SIG-M5 (cell line): ENCODE results near the gene PLCL2.
"Not testable (repeated sequence)": the region's sequence is repeated elsewhere in the genome, so short reads cannot be mapped to it uniquely, and the experiment has no call there.

Experiments used
- DNase-seq: peaks from one replicate; lab custom pipeline; 2025; lab: John Stamatoyannopoulos, UW

Gene PLCL2

DNA sequence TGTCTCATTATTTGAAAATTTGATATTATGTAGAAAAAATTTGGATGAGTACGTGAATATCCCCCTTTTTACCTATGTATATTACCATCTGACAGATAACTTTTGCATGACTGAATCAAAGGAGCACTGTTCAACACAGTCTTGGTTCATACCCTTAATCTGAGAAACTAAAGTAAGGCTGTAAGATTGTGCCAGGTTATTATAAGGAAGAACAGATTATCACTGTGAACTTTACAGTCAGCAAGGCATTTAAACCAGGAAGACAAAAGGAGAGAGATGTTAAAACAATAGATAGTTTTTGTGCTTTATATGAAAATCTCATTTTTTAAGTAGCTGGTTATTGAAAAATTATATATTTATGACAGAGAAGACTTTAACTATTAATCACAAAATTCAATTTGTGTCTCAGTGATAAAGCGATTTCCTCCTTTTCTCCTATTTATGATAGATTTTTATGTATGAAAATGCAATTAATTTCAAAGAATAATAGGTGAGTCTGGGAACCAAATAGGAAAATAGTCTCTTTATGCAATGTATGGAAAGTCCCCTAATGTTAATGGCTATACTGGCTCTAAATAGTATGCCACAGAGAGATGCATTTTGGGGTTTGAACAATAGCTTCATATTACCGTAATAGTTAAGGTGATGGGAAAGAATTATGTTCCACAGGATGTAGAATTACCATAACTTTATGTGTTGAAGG is 33.4 kb downstream of the PLCL2 start:
- no peak for DNase-seq

DNA sequence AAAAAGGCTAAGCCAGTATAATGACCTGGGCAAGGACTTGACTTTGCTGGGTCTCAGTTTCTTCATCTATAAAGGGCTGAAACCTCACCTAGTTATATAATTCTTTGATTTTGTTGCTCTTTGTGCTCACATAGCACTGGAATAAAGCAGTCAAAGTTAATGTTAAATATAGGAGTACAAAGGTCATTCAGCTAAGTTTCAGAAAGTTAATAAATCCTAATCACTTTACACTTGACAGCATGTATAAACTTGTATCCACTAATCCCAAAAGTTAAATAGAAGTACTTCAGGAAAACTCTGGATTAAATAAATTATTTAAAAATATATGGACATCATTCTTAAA is 33.9 kb downstream of the PLCL2 start:
- no peak for DNase-seq

DNA sequence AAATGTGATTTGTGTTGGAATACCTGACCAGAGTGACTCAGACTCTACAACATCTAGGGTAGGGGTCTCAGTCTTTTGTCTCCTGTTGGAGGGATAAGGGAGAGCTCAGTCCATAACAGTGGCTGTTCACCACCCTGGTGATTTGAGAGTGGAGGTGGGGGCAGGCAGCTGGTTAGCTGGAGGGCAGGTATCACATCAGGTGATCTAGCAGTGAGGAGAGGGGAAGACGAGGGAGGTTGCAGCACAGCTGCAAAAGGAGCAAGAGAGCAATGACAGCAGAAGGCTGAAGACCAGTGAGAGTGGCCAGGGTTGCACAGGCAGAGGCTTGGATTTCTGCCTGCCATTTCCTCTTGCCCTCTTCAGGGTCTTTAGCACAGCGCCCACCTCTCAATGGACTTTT is 38.4 kb downstream of the PLCL2 start:
- no peak for DNase-seq

DNA sequence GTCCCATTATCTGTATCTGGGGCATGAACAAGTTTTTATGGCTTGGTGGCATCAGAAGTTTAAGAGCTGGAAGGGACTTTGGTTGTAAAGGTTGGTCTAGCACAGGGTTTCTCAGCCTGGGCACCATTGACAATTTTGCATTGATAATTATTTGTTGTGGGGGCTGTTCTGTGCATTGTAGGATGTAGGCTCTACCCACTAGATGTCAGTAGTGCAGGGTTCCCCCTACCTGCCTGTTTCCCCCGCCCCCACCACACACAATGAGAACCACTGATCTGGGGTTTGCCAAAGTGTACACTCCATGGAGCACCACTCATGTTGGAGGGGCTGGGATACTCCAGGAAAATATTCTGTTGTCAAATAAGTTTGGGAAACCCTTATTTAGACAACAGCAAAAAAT is 42.7 kb downstream of the PLCL2 start:
- no peak for DNase-seq

DNA sequence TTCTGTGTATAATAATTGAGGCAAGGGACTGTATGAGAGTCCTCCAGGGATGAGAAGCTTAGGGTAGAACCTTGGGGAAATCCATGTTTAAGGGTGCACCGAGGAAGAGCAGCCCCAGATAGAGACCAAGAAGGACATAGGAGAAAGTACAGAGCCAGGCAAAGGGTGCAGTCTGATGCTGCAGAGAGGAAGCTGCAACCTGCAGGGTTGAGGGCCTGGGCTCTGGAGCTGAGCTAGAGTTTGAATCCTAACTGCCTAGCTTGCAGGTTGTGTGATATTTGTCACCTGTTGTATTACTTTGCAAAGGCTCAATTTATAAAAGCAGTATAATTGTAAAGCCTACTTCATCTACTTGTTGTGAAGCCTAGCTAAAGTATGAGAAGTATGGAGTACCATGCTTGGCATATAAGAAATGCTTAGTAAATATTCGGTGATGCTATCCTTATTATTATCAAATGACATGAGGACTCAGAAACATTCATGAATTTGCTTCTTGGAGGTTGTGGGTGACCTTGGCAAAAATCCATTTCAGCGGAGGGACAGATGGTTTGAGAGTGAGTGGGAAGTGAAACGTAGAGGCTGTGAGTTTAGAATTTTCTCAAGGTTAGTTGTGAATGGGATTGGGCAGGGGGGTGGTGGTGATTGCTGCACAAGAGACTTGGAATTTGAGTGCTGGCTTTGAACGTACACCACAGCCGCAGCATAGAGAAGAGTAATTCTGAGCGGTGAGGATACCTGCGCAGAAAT is 43.8 kb downstream of the PLCL2 start:
- DNase-seq = no peak

DNA sequence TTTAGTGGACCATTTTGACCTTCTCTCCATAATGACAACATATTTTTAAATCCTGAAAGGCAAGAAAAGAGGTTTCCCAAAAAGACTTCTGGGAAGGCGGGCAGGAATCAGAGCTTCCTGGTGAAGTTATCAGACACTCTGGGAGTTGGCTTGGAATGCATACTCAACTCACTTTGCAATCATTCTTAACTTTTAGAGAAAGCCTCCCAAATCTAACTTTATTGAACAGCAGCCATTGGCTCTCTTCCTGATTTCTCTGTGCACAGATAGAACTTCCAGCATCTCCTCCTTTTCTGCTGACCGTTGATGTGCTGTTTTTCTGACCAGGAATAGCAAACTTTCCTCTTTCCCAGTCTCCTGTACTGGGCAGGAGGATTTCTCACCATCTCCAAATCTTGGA is 44.6 kb downstream of the PLCL2 start:
- DNase-seq = no peak

DNA sequence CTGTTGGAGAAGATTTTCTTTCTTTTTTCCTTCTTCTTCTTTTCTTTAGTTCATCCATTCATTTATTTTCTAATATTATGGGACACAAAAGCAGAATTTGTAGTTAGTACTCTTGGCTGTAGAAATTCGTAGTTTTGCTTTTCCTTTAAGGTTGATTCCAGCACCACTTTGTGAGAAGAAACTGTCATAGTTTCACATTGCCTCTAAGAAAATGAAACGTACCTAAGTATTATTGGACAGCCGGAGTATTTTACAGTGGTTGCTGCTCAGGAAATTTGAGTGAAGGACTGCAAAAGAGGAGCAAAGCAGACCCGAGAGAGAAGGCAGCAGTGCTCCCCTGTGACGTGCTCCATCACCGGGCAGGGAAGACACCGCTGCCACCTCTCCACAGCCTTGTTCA is 48.1 kb downstream of the PLCL2 start:
- DNase-seq = no peak

DNA sequence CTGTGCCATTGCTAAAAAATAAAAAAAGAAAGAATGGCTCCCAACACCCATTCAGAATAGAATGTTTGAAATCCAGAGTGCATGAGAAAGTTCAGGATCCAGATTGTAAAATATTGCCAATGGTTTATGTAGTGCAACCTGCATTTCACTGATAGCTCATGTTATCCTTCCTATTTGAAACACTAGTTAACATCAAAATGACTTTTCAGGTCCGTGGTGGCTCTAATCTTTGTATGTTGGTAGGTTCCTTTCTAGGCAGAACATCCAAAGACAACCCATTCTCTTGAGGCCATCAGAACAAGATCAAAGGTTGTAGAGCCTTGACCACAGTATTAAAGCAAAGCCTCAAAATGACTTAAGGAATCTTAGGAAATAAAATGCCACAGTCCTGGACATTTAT is 51.0 kb downstream of the PLCL2 start:
- DNase-seq = no peak

DNA sequence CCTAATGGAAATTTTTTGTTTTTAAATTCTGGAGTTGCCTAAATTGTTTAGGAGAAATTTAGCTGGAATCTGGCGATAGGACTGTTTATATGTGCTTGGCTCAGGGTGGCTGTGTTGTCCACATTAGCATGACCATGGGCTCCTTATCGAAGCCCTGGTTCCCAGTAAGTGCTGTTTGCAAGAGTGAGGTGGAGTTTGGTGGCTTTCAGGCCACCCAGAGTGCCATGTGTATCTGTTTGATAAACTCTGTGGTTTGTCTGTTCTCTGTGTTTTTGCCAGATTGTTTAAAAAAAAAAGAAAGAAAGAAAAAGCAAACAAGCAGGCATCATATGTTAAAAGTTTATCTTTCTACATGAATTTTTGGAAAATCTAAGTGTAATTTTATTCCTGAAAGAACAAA is 51.5 kb downstream of the PLCL2 start:
- no peak for DNase-seq

DNA sequence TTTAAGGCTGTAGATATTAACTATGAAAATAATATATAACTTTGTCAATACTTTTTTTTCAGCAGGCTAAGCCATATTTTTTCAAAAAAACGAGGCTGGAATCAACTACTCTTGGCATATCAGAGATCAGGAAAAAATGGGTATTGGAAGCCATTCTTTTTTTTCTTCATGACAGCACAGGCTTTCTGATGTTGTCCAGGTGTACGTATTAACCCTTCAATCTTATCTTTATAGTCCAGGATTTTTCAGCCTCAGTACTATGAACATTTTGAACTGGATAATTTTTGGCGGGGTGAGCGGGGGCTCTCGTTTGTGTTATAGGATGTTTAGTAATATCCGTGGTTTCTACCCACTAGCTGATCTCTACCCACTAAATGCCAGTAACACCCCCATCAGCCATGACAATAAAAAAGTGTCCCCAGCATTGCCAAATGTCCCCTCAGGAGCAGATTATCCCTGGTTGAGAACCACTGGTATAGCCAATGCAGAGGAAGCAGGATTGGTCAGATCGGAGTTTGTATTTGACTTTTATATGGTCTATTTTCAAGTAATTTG is 52.0 kb downstream of the PLCL2 start:
- no peak for DNase-seq

DNA sequence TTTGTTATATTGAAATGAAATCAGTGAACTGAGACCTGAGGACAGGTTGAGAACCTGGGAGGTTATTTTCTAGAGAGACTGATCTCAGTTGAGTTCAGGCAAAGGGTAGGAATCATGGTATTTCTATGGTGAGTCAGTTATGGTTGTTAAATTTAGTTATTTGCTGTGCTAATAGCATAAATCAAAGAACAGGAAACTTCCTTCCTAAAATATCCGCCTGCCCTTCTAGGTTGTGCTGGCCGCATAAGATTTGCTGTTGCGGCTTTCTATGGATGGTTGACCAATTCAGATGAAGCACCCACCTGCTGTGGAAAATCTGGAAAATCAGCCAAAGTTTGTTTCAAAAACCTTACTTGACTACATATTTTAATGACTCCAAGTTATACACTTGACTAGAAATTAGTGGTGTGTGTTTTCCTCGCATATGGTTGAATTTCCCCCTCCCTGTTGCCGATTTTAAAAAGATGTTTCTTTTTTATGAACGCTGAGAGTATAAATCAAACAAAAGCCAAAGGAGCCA is 52.6 kb downstream of the PLCL2 start:
- DNase-seq = no peak

DNA sequence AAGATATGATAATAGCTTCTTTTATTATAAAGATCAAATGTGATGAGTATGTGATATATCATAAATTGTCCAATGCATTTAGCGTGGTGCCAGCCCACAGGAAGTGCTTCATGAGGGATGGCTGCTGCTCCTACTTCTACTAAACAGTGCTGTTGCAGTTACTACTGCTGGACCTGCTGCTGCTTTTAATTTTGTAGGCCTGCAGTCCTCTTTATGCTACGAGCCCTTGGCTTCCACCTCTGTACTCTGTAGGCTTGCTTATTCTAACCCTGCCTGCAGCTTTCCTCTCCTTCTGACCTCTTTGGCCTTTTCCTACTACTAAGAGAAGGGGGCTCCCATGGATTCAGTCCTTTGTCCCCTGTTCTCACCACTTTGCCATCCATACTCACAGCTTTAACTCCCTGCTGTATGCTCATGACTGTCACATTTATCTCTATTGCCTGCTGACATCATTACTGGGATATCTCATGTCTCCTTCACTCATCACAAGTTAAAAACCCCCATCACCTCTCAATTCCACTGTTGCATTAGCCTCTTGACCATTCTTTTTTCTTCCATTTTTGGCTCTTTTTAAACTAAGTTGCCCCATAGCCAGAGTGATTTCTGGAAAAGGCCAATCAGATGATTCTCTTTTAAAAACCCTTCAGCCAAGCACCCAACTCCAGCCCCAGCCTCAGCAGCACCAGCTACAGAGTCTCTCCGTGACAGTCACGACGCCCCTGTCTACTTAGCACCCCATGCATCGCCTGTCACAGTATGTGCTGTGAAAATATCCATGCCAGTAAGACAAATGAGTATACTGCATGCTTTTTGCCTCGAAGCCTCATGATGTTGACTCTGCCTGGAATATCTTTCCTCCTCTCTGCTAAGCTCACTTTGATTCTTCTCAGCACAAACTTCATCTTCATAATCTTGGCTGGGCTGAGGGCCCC is 56.3 kb downstream of the PLCL2 start:
- no peak for DNase-seq

DNA sequence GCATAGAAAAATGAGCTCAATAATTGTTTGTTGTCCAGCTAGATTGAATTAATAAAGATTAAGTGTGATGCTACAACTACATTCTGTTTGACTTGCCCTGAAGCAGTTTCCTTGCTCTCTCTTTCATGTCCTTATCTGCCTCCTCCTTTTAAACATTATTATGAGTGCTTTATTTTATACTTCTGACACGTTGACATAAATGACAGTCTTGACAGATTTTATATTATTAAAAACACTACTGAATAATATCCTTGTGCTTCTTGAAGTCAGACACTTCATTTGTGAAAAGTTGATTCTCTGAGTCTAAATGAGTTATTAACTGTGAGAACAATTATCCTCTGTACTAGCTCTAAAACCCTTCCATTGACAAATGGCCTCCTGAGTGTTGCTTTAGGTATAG is 58.2 kb downstream of the PLCL2 start:
- no peak for DNase-seq

DNA sequence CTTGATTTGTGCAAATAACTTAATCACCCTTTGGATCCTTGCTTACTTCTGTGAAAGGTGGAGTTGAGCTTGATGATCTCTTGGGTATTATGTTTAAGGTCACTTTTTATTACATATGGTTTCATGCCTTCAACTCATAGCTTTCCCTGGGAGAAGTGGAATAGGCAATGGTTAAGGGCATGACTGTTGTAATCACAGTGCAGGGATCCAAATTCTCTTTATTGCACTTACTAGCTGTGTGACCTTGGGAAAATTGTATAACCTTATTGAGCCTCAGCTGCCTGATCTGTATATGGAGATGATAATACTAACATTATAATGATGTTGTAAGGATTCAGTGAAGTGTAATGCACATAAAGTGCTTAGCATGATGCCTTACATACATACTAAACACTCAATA is 59.1 kb downstream of the PLCL2 start:
- no peak for DNase-seq

DNA sequence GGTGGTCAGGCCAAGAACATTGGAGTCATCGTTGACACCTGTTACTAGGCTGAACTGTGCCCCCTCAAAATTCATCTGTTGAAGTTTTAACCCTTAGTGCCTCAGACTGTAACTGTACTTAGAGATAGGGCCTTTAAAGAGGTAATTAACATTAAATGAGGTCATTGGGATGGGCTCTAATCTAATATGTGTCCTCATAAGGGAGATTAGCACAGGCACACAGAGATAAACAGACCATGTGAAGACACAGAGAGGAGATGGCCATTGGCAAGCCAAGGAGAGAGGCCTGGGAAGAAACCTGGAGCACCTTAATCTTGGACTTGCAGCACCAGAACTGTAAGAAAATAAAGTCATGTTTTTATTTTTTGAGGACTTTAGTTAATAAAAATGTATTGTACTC is 59.6 kb downstream of the PLCL2 start:
- no peak for DNase-seq

DNA sequence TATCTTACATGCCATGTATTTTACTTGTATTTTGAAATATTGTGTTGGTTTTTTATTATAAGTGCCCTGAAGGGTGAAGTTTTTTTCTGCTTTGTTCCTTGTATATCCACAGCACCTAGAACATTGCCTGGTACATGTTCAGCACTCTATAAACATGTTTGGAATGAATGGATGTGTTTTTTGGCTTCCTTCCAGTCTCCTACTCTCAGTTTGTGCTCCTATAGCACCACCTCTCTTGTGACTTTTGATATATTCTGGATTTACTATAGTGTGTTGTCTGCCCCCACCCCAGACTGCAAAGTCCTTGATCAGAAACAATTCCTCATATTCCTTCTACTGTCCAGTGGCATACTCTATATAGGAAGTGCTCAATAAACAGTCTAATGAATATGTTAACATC is 60.6 kb downstream of the PLCL2 start:
- no peak for DNase-seq

DNA sequence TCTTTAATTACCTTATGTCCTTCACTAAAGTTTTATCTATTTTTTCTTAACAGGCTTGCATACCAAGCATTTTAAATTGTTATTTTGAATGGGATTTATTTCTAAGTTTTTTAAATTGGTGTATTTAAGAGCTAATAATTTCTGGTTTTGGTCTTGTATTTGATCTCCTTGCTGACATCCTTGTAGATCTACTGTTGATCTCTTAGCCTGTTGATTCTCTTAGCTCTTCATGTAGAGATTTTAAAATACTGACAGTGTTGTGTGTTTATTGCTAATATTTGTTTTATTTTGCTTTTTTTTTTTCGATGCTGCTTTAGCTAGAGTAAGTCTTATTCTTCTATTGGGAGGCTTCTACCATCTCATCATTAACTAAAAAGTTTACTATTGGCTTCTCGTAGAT is 65.5 kb downstream of the PLCL2 start:
- DNase-seq = no peak

DNA sequence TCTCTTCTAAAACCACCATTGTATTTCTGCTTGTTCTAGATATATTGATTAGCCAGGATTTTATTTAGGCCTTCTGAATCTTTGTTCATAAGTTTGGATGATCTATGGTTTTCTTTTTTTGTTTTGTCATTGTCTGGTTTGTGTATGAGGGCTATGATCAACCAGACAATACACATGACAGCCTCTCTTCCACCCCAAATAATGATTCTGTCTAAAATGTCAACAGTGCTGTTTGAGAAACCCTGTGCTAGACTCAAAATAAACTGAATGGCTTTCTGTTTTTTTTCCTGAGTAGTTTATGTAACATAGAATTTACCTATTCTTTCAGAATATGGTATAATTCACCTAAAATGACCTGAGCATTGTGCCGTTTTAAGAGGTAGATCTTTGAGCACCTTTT is 66.1 kb downstream of the PLCL2 start:
- DNase-seq = no peak

DNA sequence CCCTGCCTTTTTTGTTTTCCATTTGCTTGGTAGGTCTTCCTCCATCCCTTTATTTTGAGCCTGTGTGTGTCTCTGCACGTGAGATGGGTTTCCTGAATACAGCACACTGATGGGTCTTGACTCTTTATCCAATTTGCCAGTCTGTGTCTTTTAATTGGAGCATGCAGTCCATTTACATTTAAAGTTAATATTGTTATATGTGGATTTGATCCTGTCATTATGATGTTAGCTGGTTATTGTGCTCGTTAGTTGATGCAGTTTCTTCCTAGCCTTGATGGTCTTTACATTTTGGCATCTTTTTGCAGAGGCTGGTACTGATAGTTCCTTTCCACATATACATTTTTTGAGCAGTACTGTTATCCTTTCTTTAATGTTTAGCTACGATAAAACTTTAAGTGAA is 73.1 kb downstream of the PLCL2 start:
- not testable (repeated sequence) for DNase-seq

DNA sequence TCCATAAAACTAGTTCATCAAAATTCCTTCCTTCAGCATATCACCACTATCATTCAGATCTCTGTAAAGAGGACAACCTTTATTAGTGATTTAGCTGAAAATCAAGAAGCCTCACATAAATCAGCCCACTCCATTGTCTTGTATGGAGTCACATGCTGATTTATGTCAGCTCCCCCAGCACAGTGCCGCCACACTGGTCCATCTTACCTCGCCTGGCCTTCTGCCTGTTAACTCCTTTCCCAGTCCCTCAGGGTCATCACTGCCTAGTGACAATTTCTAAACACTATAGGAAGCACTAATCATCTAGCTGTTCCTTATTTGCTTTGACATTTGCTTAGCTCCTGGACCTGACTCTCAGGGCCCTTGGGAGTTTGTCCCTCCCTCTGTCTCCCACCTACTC is 75.4 kb downstream of the PLCL2 start:
- DNase-seq = no peak

DNA sequence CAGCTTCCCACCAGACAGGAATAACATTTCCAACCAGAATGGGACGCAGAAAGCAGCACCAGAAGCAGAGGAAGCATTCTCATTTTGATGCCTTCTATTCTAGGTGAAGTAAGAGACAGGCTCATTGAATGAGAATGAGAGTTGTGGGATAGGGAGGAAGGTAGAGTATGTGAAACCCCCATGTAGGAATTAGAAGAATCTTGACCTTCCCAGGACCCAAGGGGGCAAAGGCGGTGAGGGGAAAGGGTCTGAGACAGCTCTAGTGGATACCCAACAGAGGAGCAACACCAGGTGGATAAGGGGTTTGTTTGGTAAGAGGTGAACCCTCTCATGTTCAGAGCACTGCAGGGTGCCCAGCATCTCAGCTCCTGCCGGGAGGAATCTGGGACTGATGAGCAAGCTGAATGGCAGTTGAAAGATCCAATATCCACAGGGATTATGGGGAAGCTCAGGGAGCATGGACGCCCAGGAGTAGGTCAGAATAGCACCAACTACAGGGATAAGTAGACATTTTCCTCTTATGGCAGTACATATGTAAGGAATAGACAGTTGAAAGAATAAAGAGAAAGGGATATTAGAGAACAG is 77.0 kb downstream of the PLCL2 start:
- no peak for DNase-seq

DNA sequence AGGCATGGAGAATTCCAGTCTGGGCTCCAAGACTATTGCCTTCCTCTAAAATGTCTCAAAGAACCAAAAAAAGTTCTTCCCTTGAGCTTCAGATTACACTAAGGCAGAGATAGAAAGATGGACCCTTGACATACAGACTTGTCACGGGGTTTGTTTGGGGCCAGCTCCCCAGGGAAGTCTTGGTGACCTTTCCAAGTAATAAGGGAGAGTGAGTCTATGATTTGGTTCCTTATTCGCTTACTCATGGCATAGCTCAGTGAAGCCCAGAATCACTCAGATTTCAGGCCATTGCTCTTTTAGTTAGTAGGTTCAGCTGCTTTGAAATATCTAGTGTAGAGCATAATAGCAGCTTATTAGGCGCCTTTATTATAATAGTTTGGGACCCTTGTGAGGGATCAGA is 90.3 kb downstream of the PLCL2 start:
- DNase-seq = no peak
